GM19240 (cell line): ENCODE data around the gene ZNF253.
A peak's percentile ranks its signal among the peaks of the same experiment; 100 is the strongest.
"Not testable (repeated sequence)": the region's sequence is repeated elsewhere in the genome, so short reads cannot be mapped to it uniquely, and the experiment has no call there.

Experiments used
- DNase-seq: peaks from one replicate; pipeline ENCODE4 v3.0.0; 2011; ENCODE audit warnings: low spot score; ENCODE audit not compliant: insufficient read length

The ZNF253 gene

DNA sequence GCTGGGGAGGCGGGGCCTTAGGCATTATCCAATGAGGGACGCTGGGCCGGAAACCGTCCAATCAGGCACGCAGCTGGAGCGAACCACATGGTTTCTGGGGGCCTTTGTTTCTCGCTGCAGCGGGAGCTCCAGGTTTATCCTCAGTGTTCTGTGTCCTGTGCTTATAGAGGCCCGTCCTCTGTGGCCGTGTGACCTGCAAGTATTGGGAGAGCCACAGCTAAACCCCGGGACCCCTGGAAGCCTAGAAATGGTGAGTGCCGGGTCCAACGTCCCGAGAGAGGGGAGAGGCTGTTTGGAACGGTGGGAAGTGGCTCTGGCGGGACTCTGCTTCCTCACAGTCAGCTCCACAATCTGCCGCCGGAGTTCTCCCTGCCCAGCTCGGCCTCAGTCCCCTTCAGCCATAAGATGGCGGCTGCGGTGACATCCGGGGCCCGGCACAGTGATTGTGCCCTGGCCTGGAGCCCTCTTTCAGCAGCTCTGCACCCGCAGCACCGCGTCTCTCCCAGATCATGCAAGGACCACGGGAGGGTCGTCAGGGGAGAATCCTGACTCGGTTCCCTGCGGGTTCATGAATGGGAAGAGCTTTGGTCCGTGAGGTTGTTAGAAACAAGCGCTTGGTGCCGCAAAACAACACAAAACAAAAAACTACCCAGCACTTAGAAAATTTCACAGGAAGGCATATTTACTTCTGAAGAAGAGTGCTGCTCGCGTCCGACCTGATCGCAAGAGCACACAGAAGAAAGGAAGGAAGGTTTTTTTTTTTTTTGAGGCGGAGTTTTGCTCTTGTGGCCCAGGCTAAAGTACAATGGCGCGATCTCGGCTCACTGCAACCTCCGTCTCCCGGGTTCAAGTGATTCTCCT is at the start of gene ZNF253:
Gene ZNF253 (plus strand): TSS at position 133 of the 861 bp plus-strand sequence. CDS start 115 bp downstream, at position 248.
- peak; percentile 76 for DNase-seq

- DNase-seq: no peak
Measured at GRCh38 chr19:19816679-19817078, 49.0 kb upstream of the ZNF253 start.

GRCh38 chr19:19817357-19817756 is 48.3 kb upstream of the ZNF253 start:
- DNase-seq: no peak

GRCh38 chr19:19820774-19821320 is 44.8 kb upstream of the ZNF253 start:
- no peak for DNase-seq

DNA sequence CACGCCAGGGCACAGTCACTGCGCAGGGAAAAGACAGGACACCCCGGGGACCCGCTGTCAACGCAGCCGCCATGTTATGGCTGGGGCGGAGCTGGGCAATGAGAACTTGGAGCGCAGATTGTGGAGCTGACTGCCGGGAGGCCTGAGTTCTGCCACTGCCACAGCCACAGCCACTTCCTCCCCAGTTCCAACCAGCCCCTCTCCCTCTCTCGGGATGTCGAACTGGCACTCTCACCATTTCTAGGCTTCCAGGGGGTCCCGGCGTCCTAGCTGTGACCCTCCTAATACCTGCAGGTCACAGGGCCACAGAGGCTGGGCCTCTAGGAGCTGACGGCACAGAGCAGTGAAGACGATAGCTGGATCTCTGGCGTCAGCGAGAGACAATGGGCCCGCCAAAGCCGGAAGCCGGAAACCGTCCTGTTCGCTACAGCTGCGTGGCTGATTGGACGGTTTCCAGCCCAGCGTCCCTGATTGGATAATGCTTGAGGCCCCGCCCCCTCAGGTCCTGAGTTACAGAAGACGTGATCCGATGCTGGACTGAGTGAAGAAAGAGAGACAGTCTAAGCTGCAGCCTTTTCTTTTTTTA is 44.2 kb upstream of the ZNF253 start, which contains the start of gene ZNF506:
Gene ZNF506 (minus strand): TSS at position 385 of the 586 bp plus-strand sequence. CDS start 147 bp downstream, at position 238.
- peak; percentile 58 for DNase-seq

GRCh38 chr19:19821976-19822375 is 43.7 kb upstream of the ZNF253 start:
- DNase-seq: not testable (repeated sequence)

DNA sequence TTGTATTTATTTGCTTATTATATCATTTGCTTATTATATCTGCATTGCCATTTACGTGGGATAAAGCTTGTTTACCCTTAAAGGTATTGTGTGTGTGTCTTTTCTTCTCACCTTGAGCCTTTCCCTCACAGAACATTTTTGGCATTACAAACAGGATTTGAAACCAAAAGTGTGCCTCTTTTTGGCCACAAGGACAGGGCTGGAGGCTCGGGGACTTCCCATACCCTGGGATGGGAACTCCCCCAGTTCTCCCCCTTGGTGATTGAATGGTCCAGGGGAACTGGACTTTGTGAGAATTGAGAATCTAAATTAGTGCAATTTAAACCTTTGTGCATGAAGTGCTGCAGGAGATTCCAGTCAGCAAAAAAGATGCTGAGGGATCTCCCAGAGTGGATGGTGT is 41.8 kb upstream of the ZNF253 start:
- DNase-seq: peak; percentile 2

- no peak for DNase-seq
Measured at GRCh38 chr19:19826875-19827274, 38.8 kb upstream of the ZNF253 start.

- DNase-seq: no peak
Measured at GRCh38 chr19:19835560-19836038, 30.1 kb upstream of the ZNF253 start.

GRCh38 chr19:19847781-19848180 is 17.9 kb upstream of the ZNF253 start:
- no peak for DNase-seq

- DNase-seq: no peak
Measured at GRCh38 chr19:19849056-19849455, 16.6 kb upstream of the ZNF253 start.

DNA sequence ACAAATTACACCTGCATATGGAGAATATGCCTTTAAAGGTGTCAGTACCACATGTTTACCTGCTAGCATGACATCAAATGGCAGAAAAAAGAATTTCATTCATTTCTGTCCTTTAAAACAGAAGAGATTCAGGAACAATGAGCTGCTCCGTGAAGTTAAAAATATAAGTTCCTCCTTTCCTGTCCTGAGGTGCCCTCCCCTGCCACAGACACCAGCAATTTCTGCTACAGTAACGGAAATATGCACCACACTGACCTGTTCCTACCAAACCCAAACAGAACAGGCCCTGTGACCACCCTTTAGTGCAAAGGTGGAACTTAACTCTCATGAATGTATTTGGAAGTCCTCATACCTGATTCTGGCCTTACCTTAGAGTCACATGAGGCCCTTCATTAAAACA is 13.9 kb upstream of the ZNF253 start:
- DNase-seq: not testable (repeated sequence)

DNA sequence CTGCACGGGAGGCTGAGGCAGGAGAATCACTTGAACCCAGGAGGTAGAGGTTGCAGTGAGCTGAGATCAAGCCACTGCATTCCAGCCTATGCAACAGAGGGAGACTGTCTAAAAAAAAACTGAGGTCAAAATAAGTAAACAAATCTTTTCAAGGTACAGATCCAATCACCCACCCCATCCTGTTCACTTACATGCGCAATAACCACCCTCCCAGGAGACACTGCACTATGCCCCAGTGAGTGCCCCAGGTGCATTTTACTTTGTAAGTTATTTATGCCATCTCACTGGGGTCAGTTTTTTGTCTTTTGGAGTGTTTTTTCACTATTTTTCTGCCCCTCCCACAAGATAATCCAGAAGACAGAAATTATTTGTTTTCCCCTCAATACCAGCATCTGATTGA is 6.9 kb upstream of the ZNF253 start:
- no peak for DNase-seq

- DNase-seq: no peak
Measured at GRCh38 chr19:19860756-19861390, 4.8 kb upstream of the ZNF253 start.

- peak; percentile 6 for DNase-seq
Measured at GRCh38 chr19:19866611-19867248, 1.0 kb downstream of the ZNF253 start.

GRCh38 chr19:19870086-19870485 is 4.4 kb downstream of the ZNF253 start:
- not testable (repeated sequence) for DNase-seq

- no peak for DNase-seq
Measured at GRCh38 chr19:19871932-19872331, 6.2 kb downstream of the ZNF253 start.

- DNase-seq: no peak
Measured at GRCh38 chr19:19873381-19873780, 7.7 kb downstream of the ZNF253 start.

DNA sequence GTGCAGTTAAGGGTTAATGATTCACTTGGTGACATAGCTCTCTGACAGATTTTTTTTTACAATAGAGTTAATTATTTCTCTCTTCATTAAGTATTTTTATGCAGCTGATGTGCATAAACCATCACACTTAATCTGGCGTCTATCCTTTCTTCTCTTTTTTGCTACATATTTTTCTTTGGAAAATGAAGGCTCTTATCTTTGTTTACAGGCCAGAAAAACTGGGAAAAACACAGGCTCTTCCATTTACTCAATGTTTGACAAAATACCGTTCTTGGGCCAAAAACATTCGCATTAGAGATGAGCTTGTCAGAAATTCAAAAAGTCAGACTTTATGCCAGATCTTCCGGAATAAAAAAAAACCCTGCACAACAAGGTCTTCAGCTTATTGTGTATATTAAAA is 12.0 kb downstream of the ZNF253 start:
- DNase-seq: no peak

GRCh38 chr19:19884583-19884982 is 18.9 kb downstream of the ZNF253 start:
- DNase-seq: no peak
